ENCODE measurements around the gene LAMP5. TPM values are rescaled to one million over a fixed set of nuclear protein-coding genes. Genes with fewer than 3 reads are reported as not detected.

The LAMP5 gene
- total RNA-seq, 1 donor: 0.18 TPM

DNA sequence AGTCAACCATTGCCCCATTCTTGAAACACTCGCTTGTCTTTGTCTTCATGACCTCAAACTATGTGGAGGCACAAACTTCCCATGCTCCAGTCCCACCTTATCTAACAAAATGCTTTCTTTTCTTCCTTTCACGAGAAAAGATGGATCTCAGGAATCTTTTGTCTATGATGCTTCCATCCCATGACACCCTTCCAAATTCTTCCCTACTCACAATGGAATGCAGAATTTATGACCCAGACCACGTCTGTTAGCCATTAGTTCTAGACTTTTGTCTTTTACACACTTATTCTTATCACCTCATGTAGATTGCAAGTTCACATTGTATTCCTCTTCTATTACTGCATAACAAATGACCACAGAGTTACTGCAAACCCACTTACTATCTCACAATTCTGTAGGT is 24.2 kb upstream of the LAMP5 start:
- no peak overlapping the region for H3K4me3 ChIP-seq (ENCODE audit: low read depth, low read length)
- no peak for DNase-seq (ENCODE audit: low read depth)
- TF ChIP-seq, protein P1, sequence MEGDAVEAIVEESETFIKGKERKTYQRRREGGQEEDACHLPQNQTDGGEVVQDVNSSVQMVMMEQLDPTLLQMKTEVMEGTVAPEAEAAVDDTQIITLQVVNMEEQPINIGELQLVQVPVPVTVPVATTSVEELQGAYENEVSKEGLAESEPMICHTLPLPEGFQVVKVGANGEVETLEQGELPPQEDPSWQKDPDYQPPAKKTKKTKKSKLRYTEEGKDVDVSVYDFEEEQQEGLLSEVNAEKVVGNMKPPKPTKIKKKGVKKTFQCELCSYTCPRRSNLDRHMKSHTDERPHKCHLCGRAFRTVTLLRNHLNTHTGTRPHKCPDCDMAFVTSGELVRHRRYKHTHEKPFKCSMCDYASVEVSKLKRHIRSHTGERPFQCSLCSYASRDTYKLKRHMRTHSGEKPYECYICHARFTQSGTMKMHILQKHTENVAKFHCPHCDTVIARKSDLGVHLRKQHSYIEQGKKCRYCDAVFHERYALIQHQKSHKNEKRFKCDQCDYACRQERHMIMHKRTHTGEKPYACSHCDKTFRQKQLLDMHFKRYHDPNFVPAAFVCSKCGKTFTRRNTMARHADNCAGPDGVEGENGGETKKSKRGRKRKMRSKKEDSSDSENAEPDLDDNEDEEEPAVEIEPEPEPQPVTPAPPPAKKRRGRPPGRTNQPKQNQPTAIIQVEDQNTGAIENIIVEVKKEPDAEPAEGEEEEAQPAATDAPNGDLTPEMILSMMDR (IDR thresholded peaks at IDR 0.05; ENCODE audit: insufficient read depth, low read length): no peak

GRCh38 chr20:9490631-9491030 is 23.8 kb upstream of the LAMP5 start:
- TF ChIP-seq, protein P1 (IDR thresholded peaks at IDR 0.05; ENCODE audit: insufficient read depth, low read length): no peak
- no peak overlapping the region for H3K4me3 ChIP-seq (ENCODE audit: low read depth, low read length)
- no peak for DNase-seq (ENCODE audit: low read depth)

GRCh38 chr20:9491324-9491723 is 23.1 kb upstream of the LAMP5 start:
- TF ChIP-seq, protein P1 (IDR thresholded peaks at IDR 0.05; ENCODE audit: insufficient read depth, low read length): no peak
- H3K4me3 ChIP-seq (ENCODE audit: low read depth, low read length): no peak overlapping the region
- no peak for DNase-seq (ENCODE audit: low read depth)

DNA sequence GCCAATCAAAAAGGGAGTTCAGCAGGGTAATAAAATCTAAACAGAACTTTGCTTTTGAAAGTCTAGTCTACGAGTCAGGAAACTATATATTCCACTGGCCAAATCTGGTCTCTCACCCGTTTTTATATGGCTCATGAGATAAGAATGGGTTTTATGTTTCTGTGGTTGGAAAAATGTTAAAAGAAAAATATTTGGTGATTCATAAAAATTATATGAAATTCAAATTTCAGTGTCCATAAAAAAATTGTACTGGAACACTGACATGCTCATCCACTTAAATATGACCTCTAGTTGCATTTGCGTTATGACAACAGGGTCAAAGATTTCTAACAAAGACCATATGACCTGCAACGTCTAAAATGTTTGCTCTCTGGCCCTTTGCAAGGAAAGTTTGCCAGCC is 22.3 kb upstream of the LAMP5 start:
- TF ChIP-seq, protein P1 (IDR thresholded peaks at IDR 0.05; ENCODE audit: insufficient read depth, low read length): no peak
- no peak overlapping the region for H3K4me3 ChIP-seq (ENCODE audit: low read depth, low read length)
- no peak for DNase-seq (ENCODE audit: low read depth)

GRCh38 chr20:9493803-9494202 is 20.6 kb upstream of the LAMP5 start:
- DNase-seq (ENCODE audit: low read depth): no peak
- TF ChIP-seq, protein P1 (IDR thresholded peaks at IDR 0.05; ENCODE audit: insufficient read depth, low read length): no peak
- H3K4me3 ChIP-seq (ENCODE audit: low read depth, low read length): no peak overlapping the region

DNA sequence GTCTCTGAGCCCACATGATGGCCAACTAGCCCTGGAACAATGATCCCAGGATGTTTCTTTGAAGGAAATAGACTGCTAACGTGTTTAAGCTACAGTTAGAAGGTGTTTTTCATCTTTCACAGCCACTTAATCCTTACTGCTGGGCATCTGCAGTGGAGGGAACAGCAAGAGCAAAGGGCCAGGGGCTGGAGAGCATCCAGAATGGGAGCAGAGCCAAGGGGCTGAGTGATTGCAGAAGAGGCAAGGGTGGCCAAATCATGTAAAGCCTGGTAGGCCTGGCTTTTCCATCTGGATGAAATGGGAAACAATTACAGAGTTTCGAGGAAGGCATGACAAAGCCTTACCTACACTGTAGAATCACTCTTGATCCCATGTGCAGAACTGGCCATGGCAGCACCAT is 18.7 kb upstream of the LAMP5 start:
- no peak overlapping the region for H3K4me3 ChIP-seq (ENCODE audit: low read depth, low read length)
- TF ChIP-seq, protein P1 (IDR thresholded peaks at IDR 0.05; ENCODE audit: insufficient read depth, low read length): no peak
- DNase-seq (ENCODE audit: low read depth): no peak

GRCh38 chr20:9496155-9496554 is 18.2 kb upstream of the LAMP5 start:
- no peak for DNase-seq (ENCODE audit: low read depth)
- no peak overlapping the region for H3K4me3 ChIP-seq (ENCODE audit: low read depth, low read length)
- TF ChIP-seq, protein P1 (IDR thresholded peaks at IDR 0.05; ENCODE audit: insufficient read depth, low read length): no peak
